Astrocyte of the hippocampus (primary cell): ENCODE data around the gene CTLA4.
A peak's percentile ranks its signal among the peaks of the same experiment; 100 is the strongest.
"Not testable (repeated sequence)": the region's sequence is repeated elsewhere in the genome, so short reads cannot be mapped to it uniquely, and the experiment has no call there.

Source experiments
- DNase-seq: peaks from one replicate; pipeline ENCODE4 v3.0.0; 2011; ENCODE audit warnings: low read depth, low spot score

Gene CTLA4

GRCh38 chr2:203857656-203858055, 9.9 kb upstream of the CTLA4 start:
- DNase-seq, result no peak

- DNase-seq, result no peak
Observed at GRCh38 chr2:203858176-203858575, 9.4 kb upstream of the CTLA4 start.

- DNase-seq, result no peak
Observed at GRCh38 chr2:203859030-203859789, 8.4 kb upstream of the CTLA4 start.

GRCh38 chr2:203861197-203861596, 6.4 kb upstream of the CTLA4 start:
- no peak for DNase-seq

- no peak for DNase-seq
Observed at GRCh38 chr2:203861607-203862006, 6.0 kb upstream of the CTLA4 start.

GRCh38 chr2:203869223-203870042, 1.9 kb downstream of the CTLA4 start:
- no peak for DNase-seq

GRCh38 chr2:203870481-203870880, 2.9 kb downstream of the CTLA4 start:
- DNase-seq, result no peak

- DNase-seq, result no peak
Observed at GRCh38 chr2:203870941-203871340, 3.4 kb downstream of the CTLA4 start.

- no peak for DNase-seq
Observed at GRCh38 chr2:203871371-203871983, 3.9 kb downstream of the CTLA4 start.

GRCh38 chr2:203873461-203873860, 5.9 kb downstream of the CTLA4 start:
- DNase-seq, result no peak

GRCh38 chr2:203873921-203874631, 6.5 kb downstream of the CTLA4 start:
- DNase-seq, result peak; percentile 49

GRCh38 chr2:203875471-203875870, 7.9 kb downstream of the CTLA4 start:
- no peak for DNase-seq

- DNase-seq, result no peak
Observed at GRCh38 chr2:203876328-203876727, 8.8 kb downstream of the CTLA4 start.

GRCh38 chr2:203878063-203878462, 10.5 kb downstream of the CTLA4 start:
- no peak for DNase-seq

- no peak for DNase-seq
Observed at GRCh38 chr2:203880557-203881125, 13.1 kb downstream of the CTLA4 start.

- DNase-seq, result not testable (repeated sequence)
Observed at GRCh38 chr2:203881185-203881584, 13.6 kb downstream of the CTLA4 start.

GRCh38 chr2:203882551-203882950, 15.0 kb downstream of the CTLA4 start:
- DNase-seq, result no peak

- DNase-seq, result no peak
Observed at GRCh38 chr2:203886661-203887151, 19.1 kb downstream of the CTLA4 start.

GRCh38 chr2:203887677-203888076, 20.1 kb downstream of the CTLA4 start:
- DNase-seq, result peak; percentile 46

- no peak for DNase-seq
Observed at GRCh38 chr2:203889542-203889941, 22.0 kb downstream of the CTLA4 start.

- DNase-seq, result no peak
Observed at GRCh38 chr2:203889944-203890343, 22.4 kb downstream of the CTLA4 start.
